Germinal center (tissue), 1 donor: ENCODE data around the gene TAS1R3.
"Not testable (repeated sequence)": the region's sequence is repeated elsewhere in the genome, so short reads cannot be mapped to it uniquely, and the experiment has no call there.

Experiments
- DNase-seq: peaks from one replicate; pipeline ENCODE4 v3.0.0; 2012; ENCODE audit warnings: mixed read lengths, low spot score

The TAS1R3 gene

GRCh38 chr1:1354271-1355247 lies 23.5 kb downstream of the TAS1R3 start:
- no peak for DNase-seq

- no peak for DNase-seq
These were observed 24.3 kb downstream of the TAS1R3 start for GRCh38 chr1:1355416-1355815.

- no peak for DNase-seq
These were observed 25.2 kb downstream of the TAS1R3 start for GRCh38 chr1:1356166-1356795.

GRCh38 chr1:1356796-1357401 lies 25.8 kb downstream of the TAS1R3 start:
- DNase-seq, result no peak

- no peak for DNase-seq
These were observed 26.9 kb downstream of the TAS1R3 start for GRCh38 chr1:1357871-1358432.

GRCh38 chr1:1358433-1359271 lies 27.6 kb downstream of the TAS1R3 start, which contains the start of gene MXRA8:
Gene MXRA8 (minus strand): TSS chr1:1358555. CDS start chr1:1358504, 51 bp downstream.
- no peak for DNase-seq

GRCh38 chr1:1359308-1359663 lies 28.2 kb downstream of the TAS1R3 start:
- no peak for DNase-seq

GRCh38 chr1:1359664-1360468 lies 28.8 kb downstream of the TAS1R3 start:
- DNase-seq, result no peak

GRCh38 chr1:1360506-1361169 lies 29.6 kb downstream of the TAS1R3 start:
- no peak for DNase-seq

GRCh38 chr1:1361233-1361981 lies 30.3 kb downstream of the TAS1R3 start:
- DNase-seq, result no peak

- no peak for DNase-seq
These were observed 30.9 kb downstream of the TAS1R3 start for GRCh38 chr1:1361982-1362423.

- DNase-seq, result no peak
These were observed 33.2 kb downstream of the TAS1R3 start for GRCh38 chr1:1364266-1364665.

- DNase-seq, result no peak
These were observed 35.0 kb downstream of the TAS1R3 start for GRCh38 chr1:1365875-1366698.

- no peak for DNase-seq
These were observed 35.6 kb downstream of the TAS1R3 start for GRCh38 chr1:1366699-1367066.

- no peak for DNase-seq
These were observed 36.2 kb downstream of the TAS1R3 start for GRCh38 chr1:1367315-1367714.

- DNase-seq, result not testable (repeated sequence)
These were observed 39.0 kb downstream of the TAS1R3 start for GRCh38 chr1:1370094-1370493.

- DNase-seq, result no peak
These were observed 39.8 kb downstream of the TAS1R3 start for GRCh38 chr1:1370771-1371300.

- no peak for DNase-seq
These were observed 40.3 kb downstream of the TAS1R3 start for GRCh38 chr1:1371364-1371745.
